CD4-positive, alpha-beta memory T cell (primary cell): Measurements from ENCODE around the gene ARID1B. TPM values are rescaled to one million over a fixed set of nuclear protein-coding genes. Genes with fewer than 3 reads are reported as not detected.

Experiments
- CTCF ChIA-PET: fragments of 350-600 bp; sonication (Branson Sonifier 250); formaldehyde crosslinking; loops from one replicate; lab custom pipeline; 2021; ENCODE audit warnings: inconsistent platforms; ENCODE audit not compliant: partially characterized antibody; lab: Charles Lee
- POLR2A ChIA-PET: fragments of 350-600 bp; sonication (Branson Sonifier 250); formaldehyde crosslinking; loops from one replicate; lab custom pipeline; 2021; ENCODE audit not compliant: partially characterized antibody; lab: Charles Lee
- DNase-seq, 5 donors: peaks; one replicate each; pipeline versions ENCODE4 v3.0.0 to v3.0.0-alpha.2; 2020 to 2022; ENCODE audit warnings: mixed read lengths in 1 of 5
- H3K27ac ChIP-seq: one replicate; pipeline ENCODE4 v1.7.0; 2013; ENCODE audit warnings: low read depth, low read length
- H3K27me3 ChIP-seq: 2 replicates; pipeline ENCODE4 v1.7.0; 2013; ENCODE audit warnings: mild to moderate bottlenecking, low read length, moderate library complexity; ENCODE audit not compliant: insufficient read depth
- H3K36me3 ChIP-seq: 2 replicates; pipeline ENCODE4 v1.7.0; 2013; ENCODE audit warnings: mild to moderate bottlenecking, low read length, moderate library complexity; ENCODE audit not compliant: insufficient read depth
- H3K4me1 ChIP-seq: 2 replicates; pipeline ENCODE4 v1.7.0; 2013; ENCODE audit warnings: mild to moderate bottlenecking, low read length, moderate library complexity; ENCODE audit not compliant: insufficient read depth
- H3K4me3 ChIP-seq, 2 donors: one replicate each; pipeline ENCODE4 v1.7.0; 2013; ENCODE audit warnings: low read length in 2 of 2, mild to moderate bottlenecking in 1 of 2
- H3K9me3 ChIP-seq, 2 donors: one replicate each; pipeline ENCODE4 v1.7.0; 2013; ENCODE audit warnings: low read length in 2 of 2, control low read depth in 1 of 2; ENCODE audit not compliant: control insufficient read depth in 1 of 2
- H3K27ac Mint-ChIP-seq, 7 donors: one replicate each; pipeline ENCODE4 v1.8.0; 2020 to 2021; ENCODE audit warnings: mixed read lengths in 7 of 7, mild to moderate bottlenecking in 6 of 7, inconsistent platforms in 3 of 7, moderate library complexity in 3 of 7
- H3K27me3 Mint-ChIP-seq, 2 donors: one replicate each; pipeline ENCODE4 v1.8.0; 2020 to 2021; ENCODE audit warnings: mixed read lengths in 2 of 2
- H3K36me3 Mint-ChIP-seq, 2 donors: one replicate each; pipeline ENCODE4 v1.8.0; 2020 to 2021; ENCODE audit warnings: mixed read lengths in 2 of 2, inconsistent platforms in 1 of 2, mild to moderate bottlenecking in 1 of 2
- H3K4me1 Mint-ChIP-seq, 4 donors: one replicate each; pipeline ENCODE4 v1.8.0; 2020 to 2021; ENCODE audit warnings: mixed read lengths in 4 of 4, mild to moderate bottlenecking in 1 of 4
- H3K4me3 Mint-ChIP-seq, 8 donors: one replicate each; pipeline ENCODE4 v1.8.0; 2020 to 2021; ENCODE audit warnings: mixed read lengths in 8 of 8, mild to moderate bottlenecking in 7 of 8, moderate library complexity in 6 of 8, inconsistent platforms in 3 of 8
- H3K9me3 Mint-ChIP-seq, 8 donors: one replicate each; pipeline ENCODE4 v1.8.0; 2020 to 2021; ENCODE audit warnings: mixed read lengths in 8 of 8, mild to moderate bottlenecking in 5 of 8, inconsistent platforms in 3 of 8, moderate library complexity in 1 of 8
- intact Hi-C: fragments of 100-400 bp; cut with micrococcal nuclease; formaldehyde crosslinking; loops from one replicate; pipeline ENCODE4 v1.15.1; 2023
- microRNA-seq: library from miRNA; unstranded; fragments of <30 nt; microRNA quantifications from one replicate; pipeline ENCODE4 v1.2.0, GENCODE V29; 2021; ENCODE audit warnings: borderline replicate concordance, borderline number of aligned reads, borderline microRNAs expressed, mixed read lengths
- polyA plus RNA-seq, 2 donors: library from polyadenylated mRNA; unstranded; fragments of 300-500 nt; fragmentation: Illumina TruSeq; gene quantifications; one replicate each; pipeline ENCODE4 v1.2.3, GENCODE V29; 2021
- total RNA-seq, 2 experiments: library from RNA; stranded (reverse); gene quantifications; one replicate each; pipeline ENCODE4 v1.2.3, GENCODE V29; 2021

The ARID1B gene
- total and polyA plus RNA-seq, 4 experiments from 2014 or later, result 5.4 to 131 (median 72.4) TPM

- Mint-ChIP-seq H3K4me1 (peaks cover 6 to 21% (median 13%) of the 10 kb centered on the region in 4 donors), H3K4me3 (no peak overlapping the region), H3K27ac (no peak overlapping the region), H3K9me3 (peaks cover 0 to 3% (median 0%) of the 10 kb centered on the region in 8 donors), H3K36me3 (no peaks in the 10 kb centered on the region), H3K27me3 (peaks cover 5 to 9% of the 10 kb centered on the region in 2 donors)
- Histone ChIP-seq H3K36me3 (no peaks in the 10 kb centered on the region), H3K9me3 (no peaks in the 10 kb centered on the region), H3K27me3 (no peaks in the 10 kb centered on the region), H3K4me1 (peaks cover 10% of the 10 kb centered on the region), H3K27ac (no peak overlapping the region), H3K4me3 (no peak overlapping the region)
- no peak for DNase-seq
- intact Hi-C loops, result no loop called here
- ChIA-PET POLR2A (no interaction called here), CTCF (no interaction called here)
These were observed 477.9 kb downstream of the ARID1B start for GRCh38 chr6:157255079-157255478.

- DNase-seq, result peak; percentile 22 to 56 (median 36)
- H3K9me3 ChIP-seq, result no peaks in the 10 kb centered on the region
- peaks cover 8 to 26% (median 15%) of the 10 kb centered on the region in 4 donors for H3K4me1 Mint-ChIP-seq
- H3K4me3 ChIP-seq, result no peak overlapping the region
- peak overlapping the region in 1 of 7 donors; percentile 37 for H3K27ac Mint-ChIP-seq
- peaks cover 0 to 3% (median 0%) of the 10 kb centered on the region in 8 donors for H3K9me3 Mint-ChIP-seq
- H3K27me3 ChIP-seq, result no peaks in the 10 kb centered on the region
- ChIA-PET POLR2A (interaction anchor here (0.6 to 1.5 kb wide), 5 partner anchors 15 to 36 kb away, joined by 3 to 9 read pairs (median 3); no protein-coding TSS in a partner anchor), CTCF (no interaction called here)
- H3K27me3 Mint-ChIP-seq, result peaks cover 5 to 7% of the 10 kb centered on the region in 2 donors
- H3K36me3 Mint-ChIP-seq, result no peaks in the 10 kb centered on the region
- no peaks in the 10 kb centered on the region for H3K36me3 ChIP-seq
- H3K4me3 Mint-ChIP-seq, result no peak overlapping the region
- intact Hi-C loops, result loop anchor here (1.0 kb wide), 1 partner anchor 15 kb away; no protein-coding TSS in a partner anchor
- no peak overlapping the region for H3K27ac ChIP-seq
- H3K4me1 ChIP-seq, result peaks cover 15% of the 10 kb centered on the region
These were observed 481.7 kb downstream of the ARID1B start for GRCh38 chr6:157258878-157259277.

- Mint-ChIP-seq H3K27ac (peak overlapping the region in 3 of 7 donors; percentile 63 to 85 (median 70)), H3K4me1 (peaks cover 5 to 26% (median 12%) of the 10 kb centered on the region in 4 donors), H3K36me3 (no peaks in the 10 kb centered on the region), H3K9me3 (peaks cover 0 to 3% (median 0%) of the 10 kb centered on the region in 8 donors), H3K4me3 (peak overlapping the region in 1 of 8 donors; percentile 48), H3K27me3 (peaks cover 2 to 3% of the 10 kb centered on the region in 2 donors)
- H3K4me1 ChIP-seq, result peaks cover 15% of the 10 kb centered on the region
- H3K27ac ChIP-seq, result no peak overlapping the region
- no peaks in the 10 kb centered on the region for H3K36me3 ChIP-seq
- H3K4me3 ChIP-seq, result no peak overlapping the region
- intact Hi-C loops, result loop anchor here (1.0 kb wide), 1 partner anchor 15 kb away; no protein-coding TSS in a partner anchor
- POLR2A ChIA-PET, result interaction anchor here (0.6 to 1.5 kb wide), 4 partner anchors 15 to 36 kb away, joined by 3 to 9 read pairs (median 4); no protein-coding TSS in a partner anchor
- CTCF ChIA-PET, result no interaction called here
- H3K27me3 ChIP-seq, result no peaks in the 10 kb centered on the region
- H3K9me3 ChIP-seq, result no peaks in the 10 kb centered on the region
- DNase-seq, result no peak
These were observed 482.3 kb downstream of the ARID1B start for GRCh38 chr6:157259443-157259842.

Small RNA genes within 50 kb of the gene (microRNA-seq; reads per million reads assigned to microRNA genes)
- not detected for gene MIR4466
